Measurements from ENCODE around the gene ANXA2R. TPM values are rescaled to one million over a fixed set of nuclear protein-coding genes. Genes with fewer than 3 reads are reported as not detected.

The ANXA2R gene
- total and polyA plus RNA-seq, 2 of the 13 experiments (the other 11 are each of a cell fraction or from before 2014, with no cell fraction given): 0.95 to 1.3 TPM

DNA sequence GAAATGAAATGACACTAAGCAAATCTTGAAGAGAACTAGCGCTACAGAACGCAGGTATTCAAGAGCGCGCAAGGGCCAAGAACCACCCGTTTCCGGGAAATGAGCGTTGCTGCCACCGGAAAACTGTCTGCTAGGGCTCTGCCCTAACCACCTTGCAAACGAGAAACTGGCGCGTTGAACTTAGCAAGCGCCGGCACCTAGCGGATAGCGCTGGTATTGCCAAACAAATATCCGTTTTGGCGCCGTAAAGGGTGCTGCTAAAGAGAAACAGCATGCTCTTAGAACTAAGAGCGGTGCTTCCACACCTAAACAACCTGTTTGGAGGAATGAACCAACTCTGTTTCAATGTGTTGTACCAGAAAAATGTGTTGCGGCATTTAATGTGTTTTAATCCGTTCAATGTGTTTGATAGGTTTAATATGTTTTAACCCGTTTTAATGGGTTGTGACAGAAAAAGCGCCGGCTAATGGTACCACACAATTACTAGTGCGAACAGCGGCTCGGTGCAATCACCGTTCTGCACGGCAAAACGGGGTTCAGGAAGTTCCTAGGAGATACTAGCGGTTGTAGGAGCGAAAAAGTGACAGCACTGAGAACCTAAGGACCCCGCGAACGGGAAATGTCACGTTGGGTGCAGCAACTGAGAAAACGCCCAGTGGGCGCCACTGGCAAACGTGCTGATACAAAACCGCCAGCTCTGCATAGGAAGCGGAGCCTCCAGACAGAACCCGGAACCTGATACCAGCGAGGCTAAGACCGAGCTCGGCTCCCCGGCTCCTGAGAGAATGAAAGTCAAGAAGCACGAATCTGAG, at the start of gene ANXA2R (continued):
- TF ChIP-seq, protein P1, sequence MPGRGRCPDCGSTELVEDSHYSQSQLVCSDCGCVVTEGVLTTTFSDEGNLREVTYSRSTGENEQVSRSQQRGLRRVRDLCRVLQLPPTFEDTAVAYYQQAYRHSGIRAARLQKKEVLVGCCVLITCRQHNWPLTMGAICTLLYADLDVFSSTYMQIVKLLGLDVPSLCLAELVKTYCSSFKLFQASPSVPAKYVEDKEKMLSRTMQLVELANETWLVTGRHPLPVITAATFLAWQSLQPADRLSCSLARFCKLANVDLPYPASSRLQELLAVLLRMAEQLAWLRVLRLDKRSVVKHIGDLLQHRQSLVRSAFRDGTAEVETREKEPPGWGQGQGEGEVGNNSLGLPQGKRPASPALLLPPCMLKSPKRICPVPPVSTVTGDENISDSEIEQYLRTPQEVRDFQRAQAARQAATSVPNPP (CRISPR knock-in tag; IDR thresholded peaks at IDR 0.05): no peak
- TF ChIP-seq ELF3 (CRISPR knock-in tag; IDR thresholded peaks at IDR 0.05): 0 out of 2 replicates have a peak, but pooled peaks have one; percentile 38
- no peak for TF ChIP-seq ZNF563 (CRISPR knock-in tag; IDR thresholded peaks at IDR 0.05)
- TF ChIP-seq ZNF331 (CRISPR knock-in tag; IDR thresholded peaks at IDR 0.05): peak; percentile 83
- TF ChIP-seq TOPORS (CRISPR knock-in tag; IDR thresholded peaks at IDR 0.05): no peak
- no peak for TF ChIP-seq IRX3 (CRISPR knock-in tag; IDR thresholded peaks at IDR 0.05; ENCODE audit: borderline replicate concordance, low read depth)
- no peak for TF ChIP-seq ZNF253 (CRISPR knock-in tag; IDR thresholded peaks at IDR 0.05; ENCODE audit: borderline replicate concordance)
- TF ChIP-seq MIER2 (CRISPR knock-in tag; IDR thresholded peaks at IDR 0.05): no peak
- no peak for TF ChIP-seq KDM3A (CRISPR knock-in tag; IDR thresholded peaks at IDR 0.05; ENCODE audit: low read depth)
- TF ChIP-seq ZNF772 (CRISPR knock-in tag; IDR thresholded peaks at IDR 0.05): no peak
- peak in 1 of 2 experiments; percentile 86 for TF ChIP-seq HMGXB4 (CRISPR knock-in tag; IDR thresholded peaks at IDR 0.05; ENCODE audit: borderline replicate concordance in 1 of 2, low read depth in 1 of 2)
- TF ChIP-seq SPEN (CRISPR knock-in tag; IDR thresholded peaks at IDR 0.05; ENCODE audit: low read depth): no peak
- no peak for TF ChIP-seq ZNF577 (CRISPR knock-in tag; IDR thresholded peaks at IDR 0.05; ENCODE audit: borderline replicate concordance, low read depth)
- TF ChIP-seq KDM6A (CRISPR knock-in tag; IDR thresholded peaks at IDR 0.05; ENCODE audit: low read depth): no peak
- TF ChIP-seq DPF2 (CRISPR knock-in tag; IDR thresholded peaks at IDR 0.05; ENCODE audit: borderline replicate concordance, low read depth): no peak
- peak; percentile 25 for TF ChIP-seq HNF4A (CRISPR knock-in tag; IDR thresholded peaks at IDR 0.05)
- TF ChIP-seq ZNF556 (CRISPR knock-in tag; IDR thresholded peaks at IDR 0.05; ENCODE audit: borderline replicate concordance): no peak
- TF ChIP-seq ZNF460 (CRISPR knock-in tag; IDR thresholded peaks at IDR 0.05; ENCODE audit: borderline replicate concordance): no peak
- no peak for TF ChIP-seq MYNN (CRISPR knock-in tag; IDR thresholded peaks at IDR 0.05; ENCODE audit: low read depth)
- no peak for TF ChIP-seq THAP7 (CRISPR knock-in tag; IDR thresholded peaks at IDR 0.05)
- TF ChIP-seq DNMT1 (CRISPR knock-in tag; IDR thresholded peaks at IDR 0.05): no peak
- TF ChIP-seq, protein P2, sequence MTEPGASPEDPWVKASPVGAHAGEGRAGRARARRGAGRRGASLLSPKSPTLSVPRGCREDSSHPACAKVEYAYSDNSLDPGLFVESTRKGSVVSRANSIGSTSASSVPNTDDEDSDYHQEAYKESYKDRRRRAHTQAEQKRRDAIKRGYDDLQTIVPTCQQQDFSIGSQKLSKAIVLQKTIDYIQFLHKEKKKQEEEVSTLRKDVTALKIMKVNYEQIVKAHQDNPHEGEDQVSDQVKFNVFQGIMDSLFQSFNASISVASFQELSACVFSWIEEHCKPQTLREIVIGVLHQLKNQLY (CRISPR knock-in tag; IDR thresholded peaks at IDR 0.05): no peak; the same call in 1 of the 2 replicates
